A549 (cell line): ENCODE results near the gene HS3ST4. TPM values are rescaled to one million over a fixed set of nuclear protein-coding genes. Genes with fewer than 3 reads are reported as not detected.

Experiments
- ATAC-seq, 2 experiments: fragments of 200-7000 bp in 1 of 2; fragments of >200 bp in 1 of 2; cut with Nextera tagmentation in 1 of 2; cut with Tn5 transposase in 1 of 2; 3 replicates each; pipeline versions ENCODE4 v1.8.0 to v1.9.1; 2018 to 2020; ENCODE audit warnings: mild to moderate bottlenecking in 1 of 2, moderate library complexity in 1 of 2
- CTCF ChIA-PET: fragments of 300-600 bp; sonication (Branson Sonifier 250); formaldehyde crosslinking; extraction: SDS; loops from one replicate; lab custom pipeline; 2021; ENCODE audit warnings: antibody characterized with exemption, inconsistent platforms; lab: Yijun Ruan, JAX
- POLR2A ChIA-PET: fragments of 350-600 bp; formaldehyde crosslinking; extraction: SDS; loops from one replicate; lab custom pipeline; 2021; ENCODE audit warnings: antibody characterized with exemption, inconsistent platforms; lab: Yijun Ruan, JAX
- DNase-seq, 2 experiments: peaks; one replicate each; pipeline versions ENCODE4 v3.0.0 to v3.0.0-alpha.2; 2011 to 2016; ENCODE audit warnings: low read depth in 1 of 2, low spot score in 1 of 2
- FAIRE-seq: peaks from 2 replicates; lab custom pipeline; 2011; peaks lifted over from hg19 to GRCh38; lab: Jason Lieb, UNC
- H3K27ac ChIP-seq, 2 experiments: fragments of >200 bp; sonication (Bioruptor Twin); formaldehyde crosslinking; 3 replicates each; pipeline ENCODE4 v1.5.1; 2016 to 2017
- H3K4me1 ChIP-seq: fragments of >200 bp; sonication (Bioruptor Twin); formaldehyde crosslinking; 3 replicates; pipeline ENCODE4 v1.6.1; 2016
- H3K4me2 ChIP-seq: fragments of >200 bp; sonication (Bioruptor Twin); formaldehyde crosslinking; 3 replicates; pipeline ENCODE4 v1.6.1; 2016
- H3K4me3 ChIP-seq: fragments of >200 bp; sonication (Bioruptor Twin); formaldehyde crosslinking; 3 replicates; pipeline ENCODE4 v1.5.1; 2016
- H3K9me3 ChIP-seq: fragments of >200 bp; sonication (Bioruptor Twin); formaldehyde crosslinking; 3 replicates; pipeline ENCODE4 v1.6.1; 2016
- EHMT2 ChIP-seq: fragments of 200-600 bp; sonication (generic); IDR thresholded peaks from 2 replicates; pipeline ENCODE4 v1.6.1; 2016; ENCODE audit warnings: antibody characterized with exemption, low read depth, mild to moderate bottlenecking, moderate library complexity
- FOSB ChIP-seq: fragments of 250-450 bp; sonication (Bioruptor Pico); IDR thresholded peaks from 2 replicates; pipeline ENCODE4 v1.5.0; 2020; ENCODE audit warnings: mild to moderate bottlenecking, moderate library complexity
- GATA3 ChIP-seq: IDR thresholded peaks from 2 replicates; pipeline ENCODE4 v1.6.1; 2012; ENCODE audit warnings: borderline replicate concordance
- HEYL ChIP-seq: fragments of 250-450 bp; sonication (Bioruptor Pico); IDR thresholded peaks from 2 replicates; pipeline ENCODE4 v1.8.0; 2021; ENCODE audit warnings: mild to moderate bottlenecking, moderate library complexity
- KDM5A ChIP-seq: fragments of 200-600 bp; sonication (generic); IDR thresholded peaks from 2 replicates; pipeline ENCODE4 v1.6.1; 2016; ENCODE audit warnings: antibody characterized with exemption, mild to moderate bottlenecking
- MAFK ChIP-seq: fragments of 450-650 bp; IDR thresholded peaks from 2 replicates; pipeline ENCODE4 v1.6.1; 2014; ENCODE audit not compliant: partially characterized antibody
- MYC ChIP-seq: IDR thresholded peaks from 2 replicates; pipeline ENCODE4 v1.6.1; 2012; ENCODE audit warnings: mild to moderate bottlenecking, inconsistent platforms, low read length, improper control_type of control experiment, borderline replicate concordance
- NFE2L2 ChIP-seq: fragments of 150-350 bp; conservative IDR thresholded peaks from 2 replicates; pipeline ENCODE4 v1.6.1; 2014; ENCODE audit warnings: low read length
- NPAS2 ChIP-seq: fragments of 250-450 bp; sonication (Bioruptor Pico); IDR thresholded peaks from 2 replicates; pipeline ENCODE4 v1.8.0; 2022; ENCODE audit warnings: mild to moderate bottlenecking, moderate library complexity, borderline replicate concordance
- RCOR1 ChIP-seq: fragments of 150-350 bp; IDR thresholded peaks from 2 replicates; pipeline ENCODE4 v1.6.1; 2014; ENCODE audit warnings: antibody characterized with exemption, low read length, low read depth
- TP53 ChIP-seq: fragments of 250-450 bp; sonication (Bioruptor Pico); IDR thresholded peaks from 2 replicates; pipeline ENCODE4 v1.5.0; 2021; ENCODE audit warnings: mild to moderate bottlenecking, moderate library complexity
- ZNF302 ChIP-seq: fragments of 250-450 bp; sonication (Bioruptor Pico); IDR thresholded peaks from 2 replicates; pipeline ENCODE4 v1.9.0; 2021; ENCODE audit warnings: inconsistent platforms, mild to moderate bottlenecking, moderate library complexity
- ZSCAN20 ChIP-seq: fragments of 250-450 bp; sonication (Bioruptor Pico); IDR thresholded peaks from 2 replicates; pipeline ENCODE4 v1.8.0; 2022; ENCODE audit warnings: mild to moderate bottlenecking, moderate library complexity
- WGBS: methylation state at CpG from one replicate; pipeline ENCODE4 v1.1.6; 2017; ENCODE audit errors: missing lambda C conversion rate; 5-methylcytosine and 5-hydroxymethylcytosine counted together
- polyA plus RNA-seq, 4 experiments: library from polyadenylated mRNA; depleted of rRNA in 3 of 4; stranded (reverse); fragments of >200 nt; fragmentation: RNase III in 1 of 4; extraction: RNeasy Plus Mini Kit Qiagen cat#74134 plus additional on column Dnase treatment in 1 of 4; gene quantifications; 2 replicates in 3 of 4; 3 replicates in 1 of 4; pipeline ENCODE4 v1.2.3, GENCODE V29; 2011 to 2017
- TF ChIP-seq, protein P1 (sequence below): fragments of 200-600 bp; sonication (generic); IDR thresholded peaks from 2 replicates; pipeline ENCODE4 v1.6.1; 2016; ENCODE audit warnings: antibody characterized with exemption, mild to moderate bottlenecking, moderate library complexity
- TF ChIP-seq, protein P2 (sequence below): IDR thresholded peaks from 2 replicates; pipeline ENCODE4 v1.6.1; 2012; ENCODE audit warnings: low read depth, borderline replicate concordance
- TF ChIP-seq, protein P3 (sequence below): fragments of 450-650 bp; IDR thresholded peaks from 2 replicates; pipeline ENCODE4 v1.6.1; 2014; ENCODE audit warnings: antibody characterized with exemption

HS3ST4 gene
- polyA plus RNA-seq, 2 of the 4 experiments (the other 2 are of a cell fraction), result not detected

DNA sequence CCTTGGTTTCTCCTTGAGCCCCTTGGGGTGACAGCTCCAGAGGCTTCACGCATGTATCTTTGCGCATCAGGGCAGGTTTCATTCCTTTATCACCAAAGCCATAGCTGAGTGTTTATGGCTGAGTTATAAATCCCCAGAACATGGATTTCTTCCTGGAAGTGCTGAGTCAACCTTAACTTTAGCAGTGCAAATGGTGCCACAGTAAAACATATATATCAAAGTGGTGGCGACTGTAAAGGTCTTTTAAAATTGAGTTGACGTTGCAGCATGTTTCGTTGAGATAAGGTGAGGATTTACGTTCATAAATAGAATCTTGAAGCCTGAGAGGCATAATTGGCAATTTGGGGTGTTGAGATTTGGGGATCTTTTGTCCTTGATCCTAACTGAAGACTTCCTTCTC is 214.1 kb downstream of the HS3ST4 start:
- Histone ChIP-seq H3K4me3 (no peak overlapping the region), H3K9me3 (no peaks in the 10 kb centered on the region), H3K27ac (no peak overlapping the region), H3K4me2 (no peak overlapping the region), H3K4me1 (no peaks in the 10 kb centered on the region)
- TF ChIP-seq NFE2L2 (no peak), NPAS2 (CRISPR knock-in tag) (no peak), FOSB (CRISPR knock-in tag) (no peak), HEYL (CRISPR knock-in tag) (no peak), MAFK (no peak), ZNF302 (no peak), GATA3 (no peak), MYC (no peak), RCOR1 (no peak), TP53 (CRISPR knock-in tag) (no peak)
- TF ChIP-seq, protein P1, sequence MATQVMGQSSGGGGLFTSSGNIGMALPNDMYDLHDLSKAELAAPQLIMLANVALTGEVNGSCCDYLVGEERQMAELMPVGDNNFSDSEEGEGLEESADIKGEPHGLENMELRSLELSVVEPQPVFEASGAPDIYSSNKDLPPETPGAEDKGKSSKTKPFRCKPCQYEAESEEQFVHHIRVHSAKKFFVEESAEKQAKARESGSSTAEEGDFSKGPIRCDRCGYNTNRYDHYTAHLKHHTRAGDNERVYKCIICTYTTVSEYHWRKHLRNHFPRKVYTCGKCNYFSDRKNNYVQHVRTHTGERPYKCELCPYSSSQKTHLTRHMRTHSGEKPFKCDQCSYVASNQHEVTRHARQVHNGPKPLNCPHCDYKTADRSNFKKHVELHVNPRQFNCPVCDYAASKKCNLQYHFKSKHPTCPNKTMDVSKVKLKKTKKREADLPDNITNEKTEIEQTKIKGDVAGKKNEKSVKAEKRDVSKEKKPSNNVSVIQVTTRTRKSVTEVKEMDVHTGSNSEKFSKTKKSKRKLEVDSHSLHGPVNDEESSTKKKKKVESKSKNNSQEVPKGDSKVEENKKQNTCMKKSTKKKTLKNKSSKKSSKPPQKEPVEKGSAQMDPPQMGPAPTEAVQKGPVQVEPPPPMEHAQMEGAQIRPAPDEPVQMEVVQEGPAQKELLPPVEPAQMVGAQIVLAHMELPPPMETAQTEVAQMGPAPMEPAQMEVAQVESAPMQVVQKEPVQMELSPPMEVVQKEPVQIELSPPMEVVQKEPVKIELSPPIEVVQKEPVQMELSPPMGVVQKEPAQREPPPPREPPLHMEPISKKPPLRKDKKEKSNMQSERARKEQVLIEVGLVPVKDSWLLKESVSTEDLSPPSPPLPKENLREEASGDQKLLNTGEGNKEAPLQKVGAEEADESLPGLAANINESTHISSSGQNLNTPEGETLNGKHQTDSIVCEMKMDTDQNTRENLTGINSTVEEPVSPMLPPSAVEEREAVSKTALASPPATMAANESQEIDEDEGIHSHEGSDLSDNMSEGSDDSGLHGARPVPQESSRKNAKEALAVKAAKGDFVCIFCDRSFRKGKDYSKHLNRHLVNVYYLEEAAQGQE, result no peak
- TF ChIP-seq, protein P2, sequence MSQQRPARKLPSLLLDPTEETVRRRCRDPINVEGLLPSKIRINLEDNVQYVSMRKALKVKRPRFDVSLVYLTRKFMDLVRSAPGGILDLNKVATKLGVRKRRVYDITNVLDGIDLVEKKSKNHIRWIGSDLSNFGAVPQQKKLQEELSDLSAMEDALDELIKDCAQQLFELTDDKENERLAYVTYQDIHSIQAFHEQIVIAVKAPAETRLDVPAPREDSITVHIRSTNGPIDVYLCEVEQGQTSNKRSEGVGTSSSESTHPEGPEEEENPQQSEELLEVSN, result no peak
- no peak for DNase-seq
- FAIRE-seq, result no peak
- ChIA-PET CTCF (interaction anchor here (1.2 kb wide), 1 partner anchor 14 kb away, joined by 3 read pairs; no protein-coding TSS in a partner anchor), POLR2A (no interaction called here)
- 22% methylated on average over 6 of the region's 6 CpGs for WGBS
- ATAC-seq, result no peak

DNA sequence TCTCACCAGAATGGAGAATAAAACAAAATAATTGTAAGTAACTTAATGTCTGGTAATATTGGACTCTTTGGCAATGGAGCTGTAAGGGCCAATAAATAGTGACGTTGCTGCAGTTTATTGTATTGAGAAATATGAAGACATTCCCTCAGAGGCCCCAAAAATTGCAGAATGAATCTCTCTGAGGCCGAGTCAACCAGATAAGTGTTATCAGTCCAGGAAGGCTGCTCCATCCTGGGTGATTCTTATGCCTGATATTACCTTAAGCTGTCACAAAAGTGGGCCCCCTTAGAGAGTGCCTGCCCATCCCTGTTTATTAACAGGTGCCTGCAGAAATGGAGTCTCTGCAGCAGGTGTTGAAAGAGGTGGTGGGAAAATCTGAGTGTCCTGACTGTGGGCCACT is 219.2 kb downstream of the HS3ST4 start:
- Histone ChIP-seq H3K9me3 (no peaks in the 10 kb centered on the region), H3K4me1 (no peaks in the 10 kb centered on the region), H3K4me2 (no peak overlapping the region), H3K27ac (no peak overlapping the region), H3K4me3 (no peak overlapping the region)
- no peak for TF ChIP-seq GATA3
- no peak for TF ChIP-seq EHMT2
- TF ChIP-seq HEYL (CRISPR knock-in tag), result no peak
- TF ChIP-seq, protein P3, sequence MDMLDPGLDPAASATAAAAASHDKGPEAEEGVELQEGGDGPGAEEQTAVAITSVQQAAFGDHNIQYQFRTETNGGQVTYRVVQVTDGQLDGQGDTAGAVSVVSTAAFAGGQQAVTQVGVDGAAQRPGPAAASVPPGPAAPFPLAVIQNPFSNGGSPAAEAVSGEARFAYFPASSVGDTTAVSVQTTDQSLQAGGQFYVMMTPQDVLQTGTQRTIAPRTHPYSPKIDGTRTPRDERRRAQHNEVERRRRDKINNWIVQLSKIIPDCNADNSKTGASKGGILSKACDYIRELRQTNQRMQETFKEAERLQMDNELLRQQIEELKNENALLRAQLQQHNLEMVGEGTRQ, result no peak
- no peak for TF ChIP-seq ZSCAN20 (CRISPR knock-in tag)
- CTCF ChIA-PET, result no interaction called here
- no peak for DNase-seq
- POLR2A ChIA-PET, result no interaction called here
- ATAC-seq, result no peak
- WGBS, result 2% methylated on average over 2 of the region's 2 CpGs
- FAIRE-seq, result no peak

DNA sequence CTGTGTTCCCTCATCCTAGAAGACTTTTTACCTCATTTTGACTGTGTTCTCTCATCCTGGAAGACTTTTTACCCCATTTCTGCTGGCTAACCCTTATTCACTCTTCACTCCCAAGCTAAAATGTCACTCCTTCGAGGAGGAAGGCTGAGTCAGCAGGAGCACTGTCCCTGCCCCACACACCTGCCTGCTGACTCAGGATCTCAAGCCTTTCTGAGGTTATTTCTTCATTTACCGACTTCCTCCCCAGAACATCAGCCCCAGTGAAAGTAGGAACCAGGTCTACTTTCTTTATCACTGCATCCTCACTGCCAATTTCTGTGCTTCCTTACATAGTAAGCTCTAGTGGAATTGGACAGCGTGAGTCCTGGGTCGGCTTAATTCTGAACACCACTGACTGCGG is 220.6 kb downstream of the HS3ST4 start:
- POLR2A ChIA-PET, result no interaction called here
- Histone ChIP-seq H3K4me1 (no peaks in the 10 kb centered on the region), H3K4me2 (no peak overlapping the region), H3K9me3 (no peaks in the 10 kb centered on the region), H3K4me3 (no peak overlapping the region), H3K27ac (no peak overlapping the region)
- ATAC-seq, result no peak
- no peak for DNase-seq
- FAIRE-seq, result no peak
- 42% methylated on average over 5 of the region's 5 CpGs for WGBS
- CTCF ChIA-PET, result no interaction called here
- TF ChIP-seq MAFK, result peak; percentile 34
- TF ChIP-seq KDM5A, result no peak
- TF ChIP-seq, all 56 proteins: peak for 1
